Measurements from ENCODE around the gene KANSL1L.
A peak's percentile ranks its signal among the peaks of the same experiment; 100 is the strongest.

Gene KANSL1L

DNA sequence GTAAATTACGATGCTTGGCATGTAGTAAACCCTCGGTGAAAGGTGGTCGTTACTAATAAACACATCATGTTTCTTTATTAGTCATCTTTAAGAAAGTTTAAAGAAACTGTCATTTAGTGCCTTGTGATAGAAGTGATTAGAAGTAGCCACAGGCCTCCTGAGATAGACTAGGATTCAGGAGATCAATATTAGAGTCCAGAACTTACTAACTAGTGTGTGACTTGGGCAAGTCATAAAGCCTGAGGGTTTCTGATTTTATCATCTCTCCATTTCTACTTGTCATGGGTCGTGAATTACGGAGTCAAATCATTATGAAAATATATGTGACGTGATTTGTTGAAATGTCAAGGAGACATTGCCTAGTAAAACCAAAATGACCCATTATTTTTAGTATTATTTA lies 162.1 kb downstream of the KANSL1L start:
- peaks cover 51% of the 10 kb centered on the region for H4K20me1 ChIP-seq (ENCODE audit: insufficient read depth, low read length)
- TF ChIP-seq, protein P1, sequence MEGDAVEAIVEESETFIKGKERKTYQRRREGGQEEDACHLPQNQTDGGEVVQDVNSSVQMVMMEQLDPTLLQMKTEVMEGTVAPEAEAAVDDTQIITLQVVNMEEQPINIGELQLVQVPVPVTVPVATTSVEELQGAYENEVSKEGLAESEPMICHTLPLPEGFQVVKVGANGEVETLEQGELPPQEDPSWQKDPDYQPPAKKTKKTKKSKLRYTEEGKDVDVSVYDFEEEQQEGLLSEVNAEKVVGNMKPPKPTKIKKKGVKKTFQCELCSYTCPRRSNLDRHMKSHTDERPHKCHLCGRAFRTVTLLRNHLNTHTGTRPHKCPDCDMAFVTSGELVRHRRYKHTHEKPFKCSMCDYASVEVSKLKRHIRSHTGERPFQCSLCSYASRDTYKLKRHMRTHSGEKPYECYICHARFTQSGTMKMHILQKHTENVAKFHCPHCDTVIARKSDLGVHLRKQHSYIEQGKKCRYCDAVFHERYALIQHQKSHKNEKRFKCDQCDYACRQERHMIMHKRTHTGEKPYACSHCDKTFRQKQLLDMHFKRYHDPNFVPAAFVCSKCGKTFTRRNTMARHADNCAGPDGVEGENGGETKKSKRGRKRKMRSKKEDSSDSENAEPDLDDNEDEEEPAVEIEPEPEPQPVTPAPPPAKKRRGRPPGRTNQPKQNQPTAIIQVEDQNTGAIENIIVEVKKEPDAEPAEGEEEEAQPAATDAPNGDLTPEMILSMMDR (IDR thresholded peaks at IDR 0.05; ENCODE audit: low read depth, low read length), result no peak
- no peak for TF ChIP-seq EZH2phosphoT487 (IDR thresholded peaks at IDR 0.05; ENCODE audit: low read depth)

DNA sequence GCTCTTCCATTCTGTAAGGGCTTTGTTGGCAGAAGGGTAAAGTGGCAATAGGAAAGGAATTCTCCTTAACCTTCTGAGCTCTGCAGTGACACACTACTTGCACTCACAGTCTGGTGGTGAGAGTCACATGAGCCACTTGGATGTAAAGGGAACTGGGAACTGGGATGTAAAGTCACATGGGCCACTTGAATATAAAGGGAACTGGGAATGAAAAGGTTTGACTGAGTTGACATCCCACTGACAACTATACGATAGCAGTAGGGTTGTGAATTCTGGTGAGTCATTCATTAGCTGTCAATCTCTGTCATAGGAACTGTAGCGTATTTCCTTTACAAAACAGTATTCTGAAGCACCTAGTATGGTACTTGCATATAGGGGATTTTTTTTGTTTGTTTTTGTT lies 163.3 kb downstream of the KANSL1L start:
- peaks cover 55% of the 10 kb centered on the region for H4K20me1 ChIP-seq (ENCODE audit: insufficient read depth, low read length)
- no peak overlapping the region for H3K27ac ChIP-seq (ENCODE audit: low read length)
- H3K79me2 ChIP-seq (ENCODE audit: low read length), result peaks cover 100% of the 10 kb centered on the region
- peaks cover 52% of the 10 kb centered on the region for H3K36me3 ChIP-seq (replicated peaks; ENCODE audit: low read depth, low read length)
- no peak overlapping the region for H3K4me3 ChIP-seq (ENCODE audit: low read length)
- no peaks in the 10 kb centered on the region for H3K9me3 ChIP-seq (ENCODE audit: insufficient read depth, low read length)
- no peaks in the 10 kb centered on the region for H3K27me3 ChIP-seq (ENCODE audit: low read depth, low read length)
- H3K4me1 ChIP-seq (ENCODE audit: low read length), result peaks cover 41% of the 10 kb centered on the region
- no peak overlapping the region for H3K9ac ChIP-seq (ENCODE audit: low read length)
- no peak overlapping the region for H3K4me2 ChIP-seq (ENCODE audit: low read length)
- no peak for TF ChIP-seq EZH2phosphoT487 (IDR thresholded peaks at IDR 0.05; ENCODE audit: low read depth)
- TF ChIP-seq, protein P1 (IDR thresholded peaks at IDR 0.05; ENCODE audit: low read depth, low read length), result no peak
- no peak overlapping the region for H2AFZ ChIP-seq (ENCODE audit: low read depth, low read length)

More for the DNA sequence above, 162.1 kb downstream of the KANSL1L start:
- Histone ChIP-seq H3K4me2 (ENCODE audit: low read length) (no peak overlapping the region), H2AFZ (ENCODE audit: low read depth, low read length) (no peak overlapping the region), H3K9ac (ENCODE audit: low read length) (no peak overlapping the region), H3K79me2 (ENCODE audit: low read length) (peaks cover 100% of the 10 kb centered on the region), H3K4me1 (ENCODE audit: low read length) (peaks cover 33% of the 10 kb centered on the region), H3K9me3 (ENCODE audit: insufficient read depth, low read length) (no peaks in the 10 kb centered on the region), H3K36me3 (replicated peaks; ENCODE audit: low read depth, low read length) (peaks cover 55% of the 10 kb centered on the region), H3K27me3 (ENCODE audit: low read depth, low read length) (no peaks in the 10 kb centered on the region), H3K4me3 (ENCODE audit: low read length) (no peak overlapping the region), H3K27ac (ENCODE audit: low read length) (no peak overlapping the region)

DNA sequence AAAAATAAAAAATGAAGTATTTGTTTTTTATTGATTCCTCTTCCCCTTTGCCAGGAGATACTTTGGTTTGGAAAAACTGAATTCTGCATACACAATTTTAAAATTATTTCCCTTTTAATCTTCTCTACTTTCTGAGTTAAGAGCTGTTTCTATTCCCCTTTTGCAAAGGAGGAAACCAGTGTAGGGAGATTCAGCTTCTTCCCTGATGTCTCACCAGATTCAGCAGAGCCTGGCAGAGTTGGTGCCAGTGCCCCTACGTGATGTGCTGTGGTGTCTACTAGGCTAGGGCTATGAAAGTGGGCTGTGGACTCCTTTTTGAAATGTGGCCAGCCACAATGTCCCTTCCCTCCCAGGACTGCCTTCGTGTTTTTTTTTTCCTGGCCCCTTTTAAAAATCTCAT lies 166.3 kb downstream of the KANSL1L start:
- peaks cover 75% of the 10 kb centered on the region for H3K79me2 ChIP-seq (ENCODE audit: low read length)
- H3K36me3 ChIP-seq (replicated peaks; ENCODE audit: low read depth, low read length), result peaks cover 32% of the 10 kb centered on the region
- H3K9ac ChIP-seq (ENCODE audit: low read length), result no peak overlapping the region

DNA sequence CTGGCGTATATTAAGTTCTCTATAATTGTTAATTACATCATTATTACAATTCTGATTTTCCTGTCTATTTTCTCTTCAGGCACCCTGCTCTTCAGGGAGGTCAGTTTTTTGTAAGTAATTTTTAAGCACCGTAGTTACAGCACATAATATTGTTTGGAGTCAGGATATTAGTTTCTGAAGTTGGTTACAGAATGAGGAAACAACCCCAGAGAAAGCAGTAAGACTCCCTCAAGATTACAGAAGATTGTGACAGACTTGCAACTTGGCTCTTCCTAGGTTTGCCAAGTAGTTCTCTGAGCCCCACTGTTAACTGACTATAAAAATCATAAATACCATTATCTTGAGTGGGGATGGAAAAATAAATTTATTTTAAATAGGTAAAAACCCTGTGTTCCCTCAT lies 167.8 kb downstream of the KANSL1L start:
- H3K27ac ChIP-seq (ENCODE audit: low read length), result peak overlapping the region; percentile 63

More for the DNA sequence above, 166.3 kb downstream of the KANSL1L start:
- no peaks in the 10 kb centered on the region for H3K27me3 ChIP-seq (ENCODE audit: low read depth, low read length)
- no peaks in the 10 kb centered on the region for H3K9me3 ChIP-seq (ENCODE audit: insufficient read depth, low read length)
- H3K4me2 ChIP-seq (ENCODE audit: low read length), result peak overlapping the region; percentile 73
- peak overlapping the region; percentile 84 for H3K4me3 ChIP-seq (ENCODE audit: low read length)
- no peak overlapping the region for H2AFZ ChIP-seq (ENCODE audit: low read depth, low read length)
- TF ChIP-seq, protein P1 (IDR thresholded peaks at IDR 0.05; ENCODE audit: low read depth, low read length), result no peak
- TF ChIP-seq EZH2phosphoT487 (IDR thresholded peaks at IDR 0.05; ENCODE audit: low read depth), result no peak
- peak overlapping the region; percentile 31 for H3K27ac ChIP-seq (ENCODE audit: low read length)
- H4K20me1 ChIP-seq (ENCODE audit: insufficient read depth, low read length), result peaks cover 47% of the 10 kb centered on the region
- peaks cover 49% of the 10 kb centered on the region for H3K4me1 ChIP-seq (ENCODE audit: low read length)

More for the DNA sequence above, 167.8 kb downstream of the KANSL1L start:
- H3K36me3 ChIP-seq (replicated peaks; ENCODE audit: low read depth, low read length), result peaks cover 28% of the 10 kb centered on the region
- TF ChIP-seq, protein P1 (IDR thresholded peaks at IDR 0.05; ENCODE audit: low read depth, low read length), result no peak
- TF ChIP-seq EZH2phosphoT487 (IDR thresholded peaks at IDR 0.05; ENCODE audit: low read depth), result no peak
- no peaks in the 10 kb centered on the region for H3K27me3 ChIP-seq (ENCODE audit: low read depth, low read length)
- H3K79me2 ChIP-seq (ENCODE audit: low read length), result peaks cover 60% of the 10 kb centered on the region
- no peaks in the 10 kb centered on the region for H3K9me3 ChIP-seq (ENCODE audit: insufficient read depth, low read length)
- H3K4me2 ChIP-seq (ENCODE audit: low read length), result peak overlapping the region; percentile 73
- H2AFZ ChIP-seq (ENCODE audit: low read depth, low read length), result no peak overlapping the region
- peaks cover 42% of the 10 kb centered on the region for H4K20me1 ChIP-seq (ENCODE audit: insufficient read depth, low read length)
- H3K4me1 ChIP-seq (ENCODE audit: low read length), result peaks cover 49% of the 10 kb centered on the region
- peak overlapping the region; percentile 84 for H3K4me3 ChIP-seq (ENCODE audit: low read length)
- peak overlapping the region; percentile 88 for H3K9ac ChIP-seq (ENCODE audit: low read length)
